HG02759 (cell line): Measurements from ENCODE around the gene DTNBP1.
"Not testable (repeated sequence)": the region's sequence is repeated elsewhere in the genome, so short reads cannot be mapped to it uniquely, and the experiment has no call there.

Source experiments
- ATAC-seq: cut with Tn5 transposase; IDR thresholded peaks from one replicate; pipeline ENCODE4 v1.9.1; 2021; ENCODE audit warnings: mild to moderate bottlenecking, moderate library complexity; ENCODE audit not compliant: unreplicated experiment

Gene DTNBP1

DNA sequence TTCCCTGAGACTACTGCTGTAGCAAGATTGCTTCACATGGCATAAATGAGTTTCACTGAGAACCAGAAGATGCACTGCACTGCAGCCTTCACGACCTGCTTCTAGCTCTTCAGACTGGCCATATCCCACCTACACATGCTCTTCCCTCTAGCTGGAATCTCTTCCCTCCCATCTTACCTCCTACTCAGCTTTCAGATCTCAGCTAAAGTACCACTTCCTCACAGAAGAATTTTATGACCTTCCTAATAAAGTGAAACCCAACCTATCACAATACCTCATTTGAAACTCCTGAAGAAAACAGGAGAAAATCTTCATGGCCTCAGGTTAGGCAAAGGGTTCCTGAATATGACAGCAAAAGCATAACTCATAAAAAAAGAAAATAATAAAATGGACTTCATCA, 99.9 kb downstream of the DTNBP1 start:
- no peak for ATAC-seq

DNA sequence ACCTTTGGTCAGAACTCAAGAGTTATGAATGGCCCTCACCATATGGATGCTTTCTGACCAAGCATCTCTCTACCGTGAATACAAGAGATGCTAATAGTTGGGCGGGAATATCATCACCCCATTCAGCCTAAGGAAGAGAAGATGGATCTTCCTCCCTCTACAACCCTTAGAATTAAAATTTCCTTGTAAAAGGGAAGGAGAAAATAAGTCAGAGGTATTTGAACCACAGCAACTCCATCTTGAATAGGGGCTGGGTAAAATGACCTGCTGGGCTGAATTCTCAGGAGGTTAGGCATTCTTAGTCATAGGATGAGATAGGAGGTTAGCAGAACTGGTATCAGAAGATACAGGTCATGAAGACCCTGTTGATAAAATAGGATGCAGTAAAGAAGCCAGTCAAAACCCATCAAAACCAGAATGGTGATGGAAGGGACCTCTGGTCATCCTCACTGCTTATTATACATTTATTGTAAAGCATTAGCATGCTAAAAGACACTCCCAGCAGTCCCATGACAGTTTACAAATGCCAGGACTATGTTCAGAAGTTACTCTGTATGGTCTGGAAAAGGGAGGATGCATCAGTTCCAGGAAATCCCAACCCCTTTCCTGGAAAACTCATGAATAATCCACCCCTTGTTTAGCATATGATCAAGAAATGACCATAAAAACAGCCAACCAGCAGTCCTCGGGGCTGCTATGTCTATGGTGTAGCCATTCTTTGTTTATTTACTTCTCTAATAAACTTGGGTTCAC, 101.2 kb downstream of the DTNBP1 start:
- no peak for ATAC-seq

DNA sequence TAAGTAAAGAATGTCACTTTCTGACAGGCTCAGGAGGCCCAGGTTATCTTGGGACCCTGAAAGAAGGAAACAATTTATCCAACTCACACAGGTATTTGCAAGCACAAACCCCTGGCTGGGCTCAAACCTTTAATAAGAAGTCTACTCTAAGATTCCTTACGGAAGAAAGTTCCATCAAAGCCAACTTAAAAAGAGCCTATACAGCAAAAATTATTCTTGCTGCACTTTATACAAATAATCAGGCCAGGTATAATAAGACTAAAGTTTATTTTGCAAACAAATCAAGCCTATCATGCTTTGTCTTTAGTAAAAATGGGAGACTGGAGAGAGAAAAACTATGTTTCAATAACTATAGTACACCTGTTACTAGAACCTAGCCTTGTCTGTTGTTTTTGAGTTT, 102.1 kb downstream of the DTNBP1 start:
- no peak for ATAC-seq

DNA sequence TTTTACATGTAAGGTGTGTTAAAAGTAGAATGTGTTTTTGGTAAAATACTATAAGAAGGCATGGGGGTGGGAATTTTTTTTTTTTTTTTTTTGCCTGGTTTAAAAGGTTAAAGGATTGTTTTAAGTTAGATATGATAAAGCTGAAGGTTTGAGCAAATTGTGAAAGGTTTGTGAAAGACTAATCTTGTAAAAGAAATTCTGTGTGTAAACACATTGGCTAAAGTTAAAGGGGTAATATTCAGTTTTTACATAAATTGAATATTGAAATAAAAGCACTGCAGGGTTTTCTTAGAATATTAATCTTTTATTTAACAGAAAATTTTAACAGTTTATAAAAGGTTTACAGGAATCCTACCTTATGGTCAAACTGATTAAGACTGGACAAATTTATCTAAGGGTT, 105.7 kb downstream of the DTNBP1 start:
- no peak for ATAC-seq

DNA sequence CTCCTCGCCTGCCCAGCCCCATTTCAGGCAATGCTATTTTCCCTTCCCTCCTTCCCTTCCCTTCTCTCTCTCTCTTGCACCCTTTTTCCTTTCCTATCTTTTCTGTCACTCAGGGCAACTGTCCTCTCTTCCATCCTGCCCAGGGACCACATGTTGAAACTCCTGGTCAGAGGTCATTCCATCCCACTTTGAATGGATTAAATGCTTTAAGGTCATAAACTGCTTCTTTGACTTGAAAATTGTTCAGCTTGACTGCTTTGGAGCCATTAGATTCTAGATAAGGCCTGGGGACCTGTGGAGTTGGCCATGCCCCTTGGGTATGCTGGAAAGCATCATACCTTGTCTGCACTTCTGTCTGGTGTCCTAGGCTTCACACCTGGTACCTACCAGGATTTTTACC, 106.1 kb downstream of the DTNBP1 start:
- no peak for ATAC-seq

DNA sequence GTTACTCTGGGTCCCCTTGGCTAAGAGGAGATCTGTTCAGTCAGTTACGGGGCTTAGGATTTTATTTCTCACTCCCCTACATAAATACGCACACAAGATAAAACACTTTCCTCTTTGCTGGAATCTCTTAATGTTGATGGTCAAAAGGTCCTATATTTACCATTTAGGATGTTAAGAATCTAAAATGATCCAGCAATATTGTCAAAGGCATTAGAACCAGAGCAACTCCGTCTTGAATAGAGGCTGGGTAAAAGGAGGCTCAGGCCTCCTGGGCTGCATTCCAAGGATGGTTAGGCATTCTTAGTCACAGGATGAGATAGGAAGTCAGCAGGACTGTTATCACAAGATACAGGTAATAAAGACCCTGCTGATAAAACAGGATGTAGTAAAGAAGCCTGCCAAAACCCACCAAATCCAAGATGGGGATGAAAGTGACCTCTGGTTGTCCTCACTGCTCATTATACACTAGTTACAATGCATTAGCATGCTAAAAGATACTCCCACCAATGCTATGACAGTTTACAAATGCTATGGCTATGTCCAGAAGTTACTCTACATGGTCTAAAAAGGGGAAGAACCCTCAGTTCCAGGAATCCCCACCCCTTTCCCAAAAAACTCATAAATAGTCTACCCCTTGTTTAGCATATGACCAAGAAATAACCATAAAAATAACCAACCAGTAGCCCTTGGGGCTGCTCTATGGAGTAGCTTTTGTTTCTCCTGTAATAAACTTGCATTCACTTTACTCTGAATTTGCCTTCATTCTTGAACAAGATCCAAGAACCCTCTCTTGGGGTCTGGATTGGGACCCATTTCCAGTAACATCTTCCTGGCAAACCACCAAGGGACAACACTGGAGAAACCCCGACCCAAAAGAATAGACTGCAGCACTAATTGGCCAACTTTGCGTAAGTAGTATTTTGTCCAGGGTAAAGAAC, 107.5 kb downstream of the DTNBP1 start:
- ATAC-seq, result no peak

DNA sequence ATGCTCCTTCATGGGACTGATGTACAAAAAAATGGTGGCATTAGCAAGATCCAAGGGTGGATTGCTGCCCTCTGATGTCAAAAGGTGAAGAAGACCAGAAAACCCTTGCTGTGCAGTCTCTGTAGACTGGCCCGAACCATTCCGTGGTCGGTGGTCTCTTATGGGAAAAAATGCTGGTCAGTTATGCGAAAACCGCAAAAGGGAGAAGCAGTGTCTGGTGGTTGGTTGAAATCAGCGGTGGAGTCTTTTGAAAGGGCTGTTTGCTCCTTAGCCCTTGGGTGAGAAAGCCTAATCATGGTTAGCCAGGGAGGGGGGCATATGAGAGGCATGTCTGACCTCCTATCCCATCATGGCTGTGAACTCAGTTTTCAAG, 108.1 kb downstream of the DTNBP1 start:
- no peak for ATAC-seq

DNA sequence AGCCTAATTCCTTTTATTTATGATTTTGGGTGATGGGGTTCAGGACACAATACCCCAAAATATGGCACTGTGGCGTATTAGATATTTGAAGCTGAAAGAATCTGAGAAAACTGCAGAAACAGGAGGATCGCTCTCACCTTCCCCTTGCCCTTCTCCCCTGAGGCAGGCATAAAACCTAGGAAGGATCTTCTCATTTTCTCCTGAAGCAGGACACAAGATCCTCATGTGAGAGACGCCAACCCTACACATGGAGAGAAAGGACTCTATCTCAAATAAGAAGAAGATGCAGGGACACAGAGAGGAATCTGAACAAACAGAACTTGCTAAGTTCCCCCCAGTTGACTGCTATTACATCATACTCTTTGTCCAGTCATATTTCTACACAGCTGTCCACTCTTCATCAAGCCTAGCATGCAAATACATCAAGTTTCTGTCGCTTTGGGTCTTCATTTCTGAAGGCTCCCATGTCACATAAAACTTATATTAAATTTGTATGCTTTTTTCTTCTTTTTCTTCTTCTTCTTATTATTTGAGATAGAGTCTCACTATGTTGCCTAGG, 109.0 kb downstream of the DTNBP1 start:
- ATAC-seq, result no peak

DNA sequence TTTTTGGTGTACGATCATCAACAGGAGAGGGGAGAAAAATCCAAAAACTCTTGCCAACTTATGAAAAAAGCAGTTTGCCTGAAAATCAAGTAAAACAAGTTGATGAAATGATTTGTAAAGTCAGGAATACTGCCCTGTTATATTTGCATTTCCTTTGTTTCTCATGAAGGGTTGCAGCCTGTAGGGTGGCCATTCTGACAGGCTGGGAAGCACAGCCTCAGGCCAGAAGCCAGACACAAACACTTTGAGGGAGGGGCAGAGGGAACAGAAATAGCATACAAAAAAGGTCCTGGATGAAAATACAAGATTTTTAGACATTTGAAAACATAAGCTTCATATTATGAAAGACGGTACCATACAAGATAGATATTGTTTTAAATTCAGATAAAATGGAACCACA, 109.8 kb downstream of the DTNBP1 start:
- ATAC-seq, result no peak

DNA sequence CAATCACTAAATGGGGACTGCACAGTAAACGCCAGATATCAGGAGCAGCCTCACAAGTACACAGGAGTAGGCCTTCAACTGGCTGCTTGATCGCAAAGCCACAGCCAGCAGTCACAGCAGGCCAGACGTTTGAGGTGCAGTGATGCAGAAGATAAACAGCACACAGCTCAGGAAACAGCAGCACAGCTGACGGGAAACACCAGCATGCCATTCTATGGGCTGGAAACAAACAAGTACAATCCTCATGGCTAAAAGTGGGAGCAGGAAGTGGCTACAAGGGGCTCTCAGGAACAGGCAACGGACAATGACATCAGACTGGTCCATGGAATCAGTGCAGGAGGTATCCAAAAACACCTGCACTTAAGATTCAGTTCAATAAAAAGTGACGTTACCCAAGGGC, 111.0 kb downstream of the DTNBP1 start:
- no peak for ATAC-seq

DNA sequence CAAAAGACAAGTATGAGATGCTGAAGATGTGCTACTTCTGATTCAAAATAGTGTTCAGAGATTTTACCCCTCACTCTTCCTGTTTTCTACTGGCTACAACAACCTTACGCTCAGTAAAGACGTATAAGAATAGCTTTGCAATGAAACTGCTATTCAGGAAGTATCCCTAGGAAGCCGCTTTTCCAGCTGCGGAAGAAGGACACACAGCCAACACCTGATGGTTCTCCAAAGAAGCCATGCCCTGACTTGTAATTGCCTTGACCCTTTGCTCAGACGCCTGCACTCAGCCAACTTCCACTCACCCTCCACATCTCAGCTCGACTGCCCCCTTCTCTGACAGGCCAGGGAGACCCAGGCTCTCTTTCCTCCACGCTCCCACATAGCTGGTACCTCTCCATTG, 111.6 kb downstream of the DTNBP1 start:
- no peak for ATAC-seq

DNA sequence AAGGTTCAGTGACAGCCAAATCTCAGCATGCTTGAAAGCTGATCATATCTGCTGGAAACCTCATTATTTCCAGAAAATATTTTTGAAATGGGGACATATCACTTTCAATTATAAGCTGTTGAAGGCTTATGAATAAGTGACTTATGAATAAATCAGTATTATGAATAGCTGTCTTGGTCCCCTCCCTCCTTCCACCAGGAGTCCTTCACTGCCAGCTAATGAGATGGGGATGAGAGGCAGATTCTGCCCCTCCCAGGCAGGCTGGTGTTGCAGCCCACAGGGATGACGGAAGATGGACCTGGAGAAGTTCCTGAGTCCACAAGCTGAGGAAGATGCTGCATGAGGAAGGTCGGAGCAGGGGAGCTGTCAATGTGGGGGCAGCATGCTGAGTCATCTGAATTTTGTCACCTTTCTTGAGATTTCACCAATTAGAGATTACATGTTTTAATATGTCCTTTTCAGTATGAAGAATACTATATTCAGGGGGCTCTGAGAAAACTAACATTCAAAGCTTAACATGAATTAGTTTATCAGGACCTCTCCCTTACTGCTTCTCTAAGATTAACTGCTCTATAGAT, 112.2 kb downstream of the DTNBP1 start:
- no peak for ATAC-seq

DNA sequence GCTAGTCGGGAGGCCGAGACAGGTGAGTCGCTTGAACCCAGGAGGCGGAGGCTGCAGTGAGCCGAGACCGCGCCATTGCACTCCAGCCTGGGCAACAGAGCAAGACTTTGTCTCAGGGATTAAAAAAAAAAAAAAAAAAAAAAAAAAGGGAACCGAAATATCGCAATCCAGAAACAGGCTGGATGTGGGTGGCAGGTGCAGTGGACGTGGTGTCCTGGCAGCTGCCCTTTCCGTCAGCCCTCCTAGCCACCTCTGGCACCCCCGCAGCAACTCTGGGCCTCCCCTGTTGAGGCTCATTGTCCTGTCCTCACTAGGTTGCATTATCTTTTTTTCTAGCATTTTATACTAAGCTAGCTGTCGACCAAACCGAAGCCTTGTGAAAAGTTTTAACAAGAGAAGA, 113.5 kb downstream of the DTNBP1 start:
- no peak for ATAC-seq

DNA sequence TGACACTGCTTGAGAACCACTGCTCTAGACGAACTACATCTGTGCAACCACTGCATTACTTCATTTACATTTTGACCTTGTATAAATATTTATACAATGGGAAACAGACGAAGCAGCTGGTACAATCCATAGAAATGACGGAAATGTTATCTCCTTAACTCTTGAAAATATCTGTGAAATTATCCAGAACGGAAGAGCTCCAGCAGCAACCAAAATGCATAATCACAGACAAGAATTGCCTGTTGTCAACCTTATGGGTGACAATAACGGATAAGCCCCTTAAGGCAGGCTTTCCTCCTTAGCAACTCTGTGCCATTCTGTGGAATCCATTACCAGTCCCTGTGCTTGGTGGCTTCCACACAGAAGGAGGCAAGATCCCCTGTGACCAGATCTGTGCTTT, 115.4 kb downstream of the DTNBP1 start:
- ATAC-seq, result no peak

DNA sequence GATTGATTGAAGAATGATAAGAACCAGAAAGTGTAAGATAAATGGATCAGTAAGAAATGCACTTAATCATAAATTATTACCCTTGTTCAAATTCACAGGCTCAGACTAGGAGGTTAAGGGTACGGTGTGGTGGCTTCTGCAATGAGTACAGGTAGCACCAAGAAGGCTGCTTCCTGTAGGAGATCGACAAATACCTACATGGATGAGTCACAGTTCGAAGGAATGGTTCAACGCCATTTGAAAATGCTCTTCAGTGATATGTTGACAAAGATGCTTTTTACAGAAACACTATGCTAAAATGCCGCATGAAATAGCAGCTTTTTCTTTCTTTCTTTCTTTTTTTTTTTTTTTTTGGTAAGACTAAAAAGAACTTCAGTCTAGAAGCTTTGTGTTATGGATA, 116.2 kb downstream of the DTNBP1 start:
- no peak for ATAC-seq

DNA sequence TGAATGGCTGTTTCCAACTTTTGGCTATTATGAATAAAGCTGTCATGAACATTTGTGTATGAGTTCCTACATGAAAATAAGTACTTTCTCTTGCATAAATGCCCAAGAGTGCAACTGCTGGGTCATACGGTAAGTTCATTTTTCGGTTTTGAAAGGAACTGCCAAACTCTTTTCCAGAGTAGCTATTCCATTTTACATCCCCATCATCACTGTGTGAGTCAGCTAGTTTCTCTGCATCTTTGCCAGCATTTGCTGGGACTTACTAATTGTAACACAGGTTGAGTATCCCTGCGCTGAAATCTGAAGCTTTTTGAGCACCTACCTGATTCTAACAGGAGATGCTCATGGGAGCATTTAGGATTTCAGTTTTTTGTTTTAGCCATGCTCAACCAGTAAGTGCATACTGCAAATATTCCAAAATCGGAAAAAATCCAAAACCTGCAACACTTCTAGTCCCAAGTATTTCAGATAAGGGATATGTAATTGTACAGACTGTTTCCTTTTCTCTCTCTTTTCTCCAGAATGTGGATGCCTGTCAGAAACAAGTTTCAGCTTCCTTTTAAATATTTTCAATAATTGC, 118.4 kb downstream of the DTNBP1 start:
- ATAC-seq, result no peak

DNA sequence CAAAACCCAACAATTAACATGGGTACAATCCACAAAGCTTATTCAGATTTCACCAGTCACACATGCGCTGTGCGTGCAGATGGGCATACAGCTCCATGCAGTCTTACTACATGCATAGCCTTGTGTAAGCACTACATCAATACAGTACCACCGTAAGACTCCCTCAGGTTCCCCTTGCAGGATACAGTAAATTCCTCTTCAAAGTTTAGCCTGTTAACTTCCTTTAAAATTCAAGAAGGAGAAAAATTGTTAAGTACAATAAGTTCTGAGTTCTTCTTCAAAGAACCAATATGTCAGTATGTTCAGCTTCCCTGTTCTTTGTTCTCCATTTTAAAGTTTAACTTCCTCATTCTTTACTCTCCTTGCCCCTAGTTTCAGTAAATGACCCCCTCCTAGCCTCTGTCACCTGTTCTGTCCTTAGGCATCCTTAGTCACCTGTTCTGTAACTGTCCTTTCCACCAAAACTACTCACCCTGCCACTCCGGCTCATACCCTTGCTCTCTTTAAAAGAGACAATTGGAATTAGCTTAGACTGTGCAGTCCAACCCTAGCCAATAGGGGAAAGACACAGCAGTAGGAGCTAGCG, 119.4 kb downstream of the DTNBP1 start:
- ATAC-seq, result not testable (repeated sequence)

DNA sequence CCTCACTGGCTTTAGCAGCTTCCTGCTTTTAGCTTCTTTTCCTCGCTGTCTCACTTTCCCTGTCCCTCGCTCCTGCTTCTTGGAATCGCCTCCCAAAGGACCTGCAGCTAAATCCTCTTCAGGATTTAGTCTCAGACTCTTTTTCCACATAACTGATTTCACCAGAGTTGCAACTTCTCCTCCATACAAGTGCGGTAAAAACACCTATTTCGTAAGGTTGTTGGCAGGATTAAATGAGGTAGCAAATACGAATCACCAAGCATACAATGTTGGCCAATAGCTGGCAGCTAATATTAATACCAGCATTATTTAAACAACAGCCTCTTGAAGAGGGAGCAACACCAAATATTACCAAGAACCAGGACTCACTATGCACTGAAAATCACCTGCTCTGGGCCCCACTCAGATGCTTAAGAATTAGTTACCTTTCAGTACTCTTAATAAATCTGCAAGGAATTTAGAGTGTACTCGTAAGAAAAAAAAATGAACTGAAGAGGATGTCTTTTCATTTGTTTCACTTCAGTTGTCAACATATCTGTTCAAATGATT, 123.0 kb downstream of the DTNBP1 start:
- ATAC-seq, result no peak

DNA sequence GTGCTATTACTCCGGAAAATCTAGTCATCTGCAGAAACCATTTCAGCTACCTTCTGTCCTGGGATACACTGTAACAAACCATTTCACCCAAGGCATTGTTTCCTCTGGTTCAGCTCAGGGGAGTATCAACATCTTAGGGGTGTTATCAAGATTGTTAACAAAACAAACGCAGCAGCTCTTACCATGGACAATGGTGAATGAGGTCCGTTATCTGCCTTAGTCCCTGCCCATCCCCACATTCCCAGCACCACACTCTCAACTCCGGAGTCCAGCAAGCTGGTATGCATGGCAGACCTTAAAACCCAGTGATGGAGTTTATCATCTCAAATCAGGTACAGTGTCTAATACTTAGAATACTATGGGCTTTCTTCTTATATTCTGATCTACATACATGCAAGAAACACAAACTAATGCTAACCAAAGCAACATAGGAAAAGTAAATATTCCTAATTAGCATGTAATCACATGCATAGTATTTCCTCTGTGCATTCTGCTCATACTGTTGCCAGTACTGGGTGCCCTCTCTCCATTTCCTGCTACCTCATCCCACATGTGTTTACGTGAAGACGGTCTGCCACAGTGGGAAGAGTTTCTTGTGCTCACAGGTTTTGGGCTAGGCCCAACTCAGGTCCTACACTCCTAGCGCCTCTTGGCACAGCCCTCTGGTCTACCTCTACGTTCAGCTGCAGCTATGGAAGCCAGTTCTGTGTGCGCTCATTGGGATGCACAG, 123.9 kb downstream of the DTNBP1 start:
- no peak for ATAC-seq

DNA sequence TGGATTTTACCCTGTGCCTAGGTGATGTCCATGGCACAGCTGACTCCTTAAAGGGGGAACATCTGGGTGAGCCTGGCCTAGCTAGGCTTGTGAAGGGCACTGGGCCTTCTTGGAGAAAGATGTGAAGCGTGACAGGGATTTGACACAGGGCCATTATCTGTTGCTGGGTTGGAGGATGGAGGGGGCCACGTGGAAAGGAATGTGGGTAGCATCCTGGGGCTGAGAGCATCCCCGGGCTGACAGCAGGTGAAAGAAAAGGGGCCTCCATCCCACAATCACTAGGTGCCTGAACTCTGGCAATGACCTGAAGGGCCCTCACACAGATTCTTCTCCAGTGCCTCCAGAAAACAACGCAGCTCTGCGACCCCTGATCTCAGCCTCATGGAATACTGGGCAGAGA, 124.7 kb downstream of the DTNBP1 start:
- no peak for ATAC-seq
